H1 (cell line): ENCODE results near the gene ORAI3. TPM values are rescaled to one million over a fixed set of nuclear protein-coding genes. Genes with fewer than 3 reads are reported as not detected.

Experiments used
- KDM4A ChIP-seq: IDR thresholded peaks from one replicate; pipeline ENCODE4 v1.7.1; 2012; ENCODE audit warnings: low read depth, mild to moderate bottlenecking, moderate library complexity, low read length, inconsistent platforms; ENCODE audit not compliant: severe bottlenecking
- RXRA ChIP-seq: IDR thresholded peaks from 2 replicates; pipeline ENCODE4 v1.6.1; 2011; ENCODE audit warnings: low read depth, mild to moderate bottlenecking, low read length, moderate library complexity; ENCODE audit not compliant: insufficient read depth
- SIX5 ChIP-seq: IDR thresholded peaks from 2 replicates; pipeline ENCODE4 v1.6.1; 2011; ENCODE audit warnings: mild to moderate bottlenecking, low read depth, low read length
- SP2 ChIP-seq: IDR thresholded peaks from 2 replicates; pipeline ENCODE4 v1.6.1; 2012; ENCODE audit warnings: mild to moderate bottlenecking, low read length, inconsistent platforms
- TBP ChIP-seq: IDR thresholded peaks from 2 replicates; pipeline ENCODE4 v1.6.1; 2011; ENCODE audit warnings: low read depth, low read length, improper control_type of control experiment
- YY1 ChIP-seq: IDR thresholded peaks from 2 replicates; pipeline ENCODE4 v1.6.1; 2011; ENCODE audit warnings: low read depth, mild to moderate bottlenecking, low read length
- ZNF274 ChIP-seq: IDR thresholded peaks from 2 replicates; pipeline ENCODE4 v1.7.0; 2012; ENCODE audit warnings: low read length, borderline replicate concordance; ENCODE audit errors: extremely low read depth
- polyA plus RNA-seq, 7 experiments: library from polyadenylated mRNA; depleted of rRNA in 3 of 7; stranded (reverse) in 5 of 7; unstranded in 2 of 7; fragments of >200 nt in 5 of 7; fragments of 200-250 nt in 2 of 7; gene quantifications; 1 replicate in 5 of 7; 2 replicates in 1 of 7; 4 replicates in 1 of 7; pipeline versions ENCODE4 v1.2.1 to v1.2.3, GENCODE V29; 2011 to 2013; ENCODE audit warnings: missing spikeins in 2 of 7, mixed read lengths in 2 of 7
- total RNA-seq: library from RNA; stranded (reverse); fragmentation: NEBNext Ultra II Directional; extraction: Animal tissue kit (Norgen Biotek cat#: 25700); gene quantifications from 2 replicates; pipeline ENCODE4 v1.2.1, GENCODE V29; 2021

The ORAI3 gene
- total and polyA plus RNA-seq, 2 of the 8 experiments (the other 6 are each of a cell fraction or from before 2014, with no cell fraction given) = 8.7 to 24.5 TPM

DNA sequence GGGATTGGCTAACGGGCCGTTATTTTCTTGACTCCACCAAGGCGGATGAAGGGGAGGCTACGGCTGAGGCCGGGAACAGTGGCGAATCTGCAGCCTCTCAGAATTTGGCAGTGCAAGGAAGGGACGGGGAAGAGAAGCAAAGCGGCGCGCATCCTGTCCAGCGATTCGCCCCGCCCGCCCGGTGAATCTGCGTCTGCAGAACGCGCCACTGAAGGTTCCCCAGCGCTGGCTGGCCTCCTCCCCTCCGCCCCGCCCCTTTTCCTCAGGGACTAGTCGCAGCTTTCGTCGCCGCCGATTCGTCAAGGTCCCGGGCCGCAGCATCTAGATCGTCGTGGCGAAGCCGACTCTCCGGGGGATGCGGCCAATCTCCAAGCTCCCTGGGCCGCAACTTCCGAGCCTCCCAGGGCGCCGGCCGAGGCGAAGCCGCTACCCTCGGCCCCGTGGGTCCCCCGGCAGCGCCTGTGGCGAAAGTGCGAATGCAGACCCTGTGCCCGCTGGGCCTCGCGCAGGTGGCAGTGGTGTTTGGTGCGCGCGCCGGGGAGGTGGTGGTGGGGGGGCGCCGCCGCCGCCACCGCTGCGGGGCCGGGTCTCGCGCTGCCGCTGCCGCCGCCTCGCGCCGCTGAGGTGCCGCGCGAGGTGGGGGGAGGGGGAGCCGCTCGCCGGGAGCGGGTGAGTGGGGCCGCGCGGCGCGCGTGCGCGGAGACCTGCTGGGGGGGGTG, 8.7 kb downstream of the ORAI3 start, which contains the start of gene SETD1A (continued):
- TF ChIP-seq YY1 (no peak), SP2 (no peak), SIX5 (no peak), RXRA (no peak), KDM4A (peak; percentile 43), ZNF274 (no peak), TBP (0 out of 2 replicates have a peak, but pooled peaks have one; percentile 7)
